Measurements from ENCODE around the gene WNT7B.

The WNT7B gene

DNA sequence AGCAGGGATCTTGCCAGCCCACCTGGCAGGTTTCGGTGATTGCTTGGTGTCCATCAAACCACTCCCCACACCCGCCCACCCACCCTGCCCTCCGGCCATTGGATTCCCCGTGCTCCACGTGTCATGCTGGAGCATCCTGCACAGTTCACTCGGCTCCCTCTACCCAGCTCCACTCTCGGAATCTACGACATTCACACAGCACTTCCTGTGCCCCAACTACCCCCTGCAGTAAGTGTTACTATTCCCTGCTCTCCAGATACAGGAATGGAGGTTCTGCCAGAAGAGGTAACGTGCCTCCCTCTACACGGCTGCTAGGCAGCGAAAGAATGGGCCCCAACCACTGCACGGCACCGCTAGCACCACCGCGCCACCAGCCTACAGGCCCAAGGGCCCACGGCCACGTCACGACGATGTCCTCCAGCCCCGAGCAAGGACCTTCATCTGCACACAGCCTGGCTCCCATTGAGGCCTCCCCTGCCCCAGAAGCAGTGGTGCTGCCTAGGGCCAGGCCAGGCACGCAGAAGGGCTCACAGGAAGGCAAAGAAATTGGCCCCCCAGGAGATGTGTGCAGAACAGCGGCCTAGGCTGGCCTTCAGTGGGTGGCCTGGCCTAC is 27.6 kb downstream of the WNT7B start:
- no peak for ATAC-seq
- TF ChIP-seq ZC3H10 (CRISPR knock-in tag; IDR thresholded peaks at IDR 0.05) (no peak), ZFP3 (CRISPR knock-in tag; IDR thresholded peaks at IDR 0.05) (no peak), CSDC2 (CRISPR knock-in tag; IDR thresholded peaks at IDR 0.05) (no peak), TOX (CRISPR knock-in tag; IDR thresholded peaks at IDR 0.05; ENCODE audit: borderline replicate concordance) (no peak), ISL1 (CRISPR knock-in tag; IDR thresholded peaks at IDR 0.05) (no peak), BACH2 (CRISPR knock-in tag; IDR thresholded peaks at IDR 0.05; ENCODE audit: borderline replicate concordance) (no peak), ZNF8 (CRISPR knock-in tag; IDR thresholded peaks at IDR 0.05) (no peak)

DNA sequence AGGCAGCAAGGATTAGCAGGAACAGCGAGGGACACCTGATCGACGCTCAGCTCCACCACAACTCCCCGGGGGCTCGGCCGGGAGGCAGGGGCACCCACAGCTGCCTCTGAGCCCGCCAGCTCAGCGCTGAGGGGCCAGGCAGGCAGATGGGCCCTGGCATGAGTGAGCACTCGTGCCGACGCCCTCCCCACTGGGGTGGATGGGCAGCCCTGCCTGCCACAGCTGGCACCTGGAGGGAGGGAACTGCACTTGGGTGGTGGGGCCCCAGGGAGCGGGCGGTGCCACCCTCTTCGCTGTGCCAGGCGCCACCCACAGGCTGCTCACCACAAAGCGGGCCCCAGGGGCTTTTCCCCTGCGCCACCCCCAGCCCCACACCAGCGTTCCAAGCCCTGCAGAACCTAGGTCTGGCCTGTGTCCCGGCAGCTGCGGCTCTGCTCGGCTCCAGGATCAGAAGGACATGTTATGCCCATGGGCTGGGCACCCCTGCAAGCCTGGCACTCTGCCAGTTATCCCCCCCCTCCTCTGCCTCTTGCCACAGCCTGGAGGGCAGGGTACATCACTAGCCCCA is 28.8 kb downstream of the WNT7B start:
- no peak for TF ChIP-seq CSDC2 (CRISPR knock-in tag; IDR thresholded peaks at IDR 0.05)
- TF ChIP-seq TCF4 (CRISPR knock-in tag; IDR thresholded peaks at IDR 0.05; ENCODE audit: borderline replicate concordance): no peak
- no peak for TF ChIP-seq ZFP3 (CRISPR knock-in tag; IDR thresholded peaks at IDR 0.05)
- TF ChIP-seq ISL1 (CRISPR knock-in tag; IDR thresholded peaks at IDR 0.05): no peak
- TF ChIP-seq SNAI2 (CRISPR knock-in tag; IDR thresholded peaks at IDR 0.05): no peak
- TF ChIP-seq ZC3H10 (CRISPR knock-in tag; IDR thresholded peaks at IDR 0.05): no peak
- TF ChIP-seq, protein P1, sequence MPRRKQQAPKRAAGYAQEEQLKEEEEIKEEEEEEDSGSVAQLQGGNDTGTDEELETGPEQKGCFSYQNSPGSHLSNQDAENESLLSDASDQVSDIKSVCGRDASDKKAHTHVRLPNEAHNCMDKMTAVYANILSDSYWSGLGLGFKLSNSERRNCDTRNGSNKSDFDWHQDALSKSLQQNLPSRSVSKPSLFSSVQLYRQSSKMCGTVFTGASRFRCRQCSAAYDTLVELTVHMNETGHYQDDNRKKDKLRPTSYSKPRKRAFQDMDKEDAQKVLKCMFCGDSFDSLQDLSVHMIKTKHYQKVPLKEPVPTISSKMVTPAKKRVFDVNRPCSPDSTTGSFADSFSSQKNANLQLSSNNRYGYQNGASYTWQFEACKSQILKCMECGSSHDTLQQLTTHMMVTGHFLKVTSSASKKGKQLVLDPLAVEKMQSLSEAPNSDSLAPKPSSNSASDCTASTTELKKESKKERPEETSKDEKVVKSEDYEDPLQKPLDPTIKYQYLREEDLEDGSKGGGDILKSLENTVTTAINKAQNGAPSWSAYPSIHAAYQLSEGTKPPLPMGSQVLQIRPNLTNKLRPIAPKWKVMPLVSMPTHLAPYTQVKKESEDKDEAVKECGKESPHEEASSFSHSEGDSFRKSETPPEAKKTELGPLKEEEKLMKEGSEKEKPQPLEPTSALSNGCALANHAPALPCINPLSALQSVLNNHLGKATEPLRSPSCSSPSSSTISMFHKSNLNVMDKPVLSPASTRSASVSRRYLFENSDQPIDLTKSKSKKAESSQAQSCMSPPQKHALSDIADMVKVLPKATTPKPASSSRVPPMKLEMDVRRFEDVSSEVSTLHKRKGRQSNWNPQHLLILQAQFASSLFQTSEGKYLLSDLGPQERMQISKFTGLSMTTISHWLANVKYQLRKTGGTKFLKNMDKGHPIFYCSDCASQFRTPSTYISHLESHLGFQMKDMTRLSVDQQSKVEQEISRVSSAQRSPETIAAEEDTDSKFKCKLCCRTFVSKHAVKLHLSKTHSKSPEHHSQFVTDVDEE (CRISPR knock-in tag; IDR thresholded peaks at IDR 0.05): no peak
- TF ChIP-seq BACH2 (CRISPR knock-in tag; IDR thresholded peaks at IDR 0.05; ENCODE audit: borderline replicate concordance): no peak
- TF ChIP-seq, protein P2, sequence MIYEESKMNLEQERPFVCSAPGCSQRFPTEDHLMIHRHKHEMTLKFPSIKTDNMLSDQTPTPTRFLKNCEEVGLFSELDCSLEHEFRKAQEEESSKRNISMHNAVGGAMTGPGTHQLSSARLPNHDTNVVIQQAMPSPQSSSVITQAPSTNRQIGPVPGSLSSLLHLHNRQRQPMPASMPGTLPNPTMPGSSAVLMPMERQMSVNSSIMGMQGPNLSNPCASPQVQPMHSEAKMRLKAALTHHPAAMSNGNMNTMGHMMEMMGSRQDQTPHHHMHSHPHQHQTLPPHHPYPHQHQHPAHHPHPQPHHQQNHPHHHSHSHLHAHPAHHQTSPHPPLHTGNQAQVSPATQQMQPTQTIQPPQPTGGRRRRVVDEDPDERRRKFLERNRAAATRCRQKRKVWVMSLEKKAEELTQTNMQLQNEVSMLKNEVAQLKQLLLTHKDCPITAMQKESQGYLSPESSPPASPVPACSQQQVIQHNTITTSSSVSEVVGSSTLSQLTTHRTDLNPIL (CRISPR knock-in tag; IDR thresholded peaks at IDR 0.05; ENCODE audit: low read depth): no peak
- TF ChIP-seq TOX (CRISPR knock-in tag; IDR thresholded peaks at IDR 0.05; ENCODE audit: borderline replicate concordance): no peak
- no peak for TF ChIP-seq ZNF565 (CRISPR knock-in tag; conservative IDR thresholded peaks at IDR 0.05; ENCODE audit: low read depth)
- no peak for TF ChIP-seq RARB (CRISPR knock-in tag; IDR thresholded peaks at IDR 0.05)
- TF ChIP-seq ARNTL (CRISPR knock-in tag; IDR thresholded peaks at IDR 0.05; ENCODE audit: borderline replicate concordance, low read depth): no peak
- TF ChIP-seq ESRRG (CRISPR knock-in tag; IDR thresholded peaks at IDR 0.05): no peak
- no peak for TF ChIP-seq GLIS3 (CRISPR knock-in tag; IDR thresholded peaks at IDR 0.05)
- TF ChIP-seq, protein P3, sequence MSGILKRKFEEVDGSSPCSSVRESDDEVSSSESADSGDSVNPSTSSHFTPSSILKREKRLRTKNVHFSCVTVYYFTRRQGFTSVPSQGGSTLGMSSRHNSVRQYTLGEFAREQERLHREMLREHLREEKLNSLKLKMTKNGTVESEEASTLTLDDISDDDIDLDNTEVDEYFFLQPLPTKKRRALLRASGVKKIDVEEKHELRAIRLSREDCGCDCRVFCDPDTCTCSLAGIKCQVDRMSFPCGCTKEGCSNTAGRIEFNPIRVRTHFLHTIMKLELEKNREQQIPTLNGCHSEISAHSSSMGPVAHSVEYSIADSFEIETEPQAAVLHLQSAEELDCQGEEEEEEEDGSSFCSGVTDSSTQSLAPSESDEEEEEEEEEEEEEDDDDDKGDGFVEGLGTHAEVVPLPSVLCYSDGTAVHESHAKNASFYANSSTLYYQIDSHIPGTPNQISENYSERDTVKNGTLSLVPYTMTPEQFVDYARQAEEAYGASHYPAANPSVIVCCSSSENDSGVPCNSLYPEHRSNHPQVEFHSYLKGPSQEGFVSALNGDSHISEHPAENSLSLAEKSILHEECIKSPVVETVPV (CRISPR knock-in tag; IDR thresholded peaks at IDR 0.05): no peak
- TF ChIP-seq ZFP30 (CRISPR knock-in tag; IDR thresholded peaks at IDR 0.05): no peak
- TF ChIP-seq, protein P4, sequence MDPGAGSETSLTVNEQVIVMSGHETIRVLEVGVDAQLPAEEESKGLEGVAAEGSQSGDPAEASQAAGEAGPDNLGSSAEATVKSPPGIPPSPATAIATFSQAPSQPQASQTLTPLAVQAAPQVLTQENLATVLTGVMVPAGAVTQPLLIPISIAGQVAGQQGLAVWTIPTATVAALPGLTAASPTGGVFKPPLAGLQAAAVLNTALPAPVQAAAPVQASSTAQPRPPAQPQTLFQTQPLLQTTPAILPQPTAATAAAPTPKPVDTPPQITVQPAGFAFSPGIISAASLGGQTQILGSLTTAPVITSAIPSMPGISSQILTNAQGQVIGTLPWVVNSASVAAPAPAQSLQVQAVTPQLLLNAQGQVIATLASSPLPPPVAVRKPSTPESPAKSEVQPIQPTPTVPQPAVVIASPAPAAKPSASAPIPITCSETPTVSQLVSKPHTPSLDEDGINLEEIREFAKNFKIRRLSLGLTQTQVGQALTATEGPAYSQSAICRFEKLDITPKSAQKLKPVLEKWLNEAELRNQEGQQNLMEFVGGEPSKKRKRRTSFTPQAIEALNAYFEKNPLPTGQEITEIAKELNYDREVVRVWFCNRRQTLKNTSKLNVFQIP (CRISPR knock-in tag; IDR thresholded peaks at IDR 0.05; ENCODE audit: borderline replicate concordance, low read depth): no peak
- peak; percentile 10; the same call in 1 of the 3 replicates for ATAC-seq

DNA sequence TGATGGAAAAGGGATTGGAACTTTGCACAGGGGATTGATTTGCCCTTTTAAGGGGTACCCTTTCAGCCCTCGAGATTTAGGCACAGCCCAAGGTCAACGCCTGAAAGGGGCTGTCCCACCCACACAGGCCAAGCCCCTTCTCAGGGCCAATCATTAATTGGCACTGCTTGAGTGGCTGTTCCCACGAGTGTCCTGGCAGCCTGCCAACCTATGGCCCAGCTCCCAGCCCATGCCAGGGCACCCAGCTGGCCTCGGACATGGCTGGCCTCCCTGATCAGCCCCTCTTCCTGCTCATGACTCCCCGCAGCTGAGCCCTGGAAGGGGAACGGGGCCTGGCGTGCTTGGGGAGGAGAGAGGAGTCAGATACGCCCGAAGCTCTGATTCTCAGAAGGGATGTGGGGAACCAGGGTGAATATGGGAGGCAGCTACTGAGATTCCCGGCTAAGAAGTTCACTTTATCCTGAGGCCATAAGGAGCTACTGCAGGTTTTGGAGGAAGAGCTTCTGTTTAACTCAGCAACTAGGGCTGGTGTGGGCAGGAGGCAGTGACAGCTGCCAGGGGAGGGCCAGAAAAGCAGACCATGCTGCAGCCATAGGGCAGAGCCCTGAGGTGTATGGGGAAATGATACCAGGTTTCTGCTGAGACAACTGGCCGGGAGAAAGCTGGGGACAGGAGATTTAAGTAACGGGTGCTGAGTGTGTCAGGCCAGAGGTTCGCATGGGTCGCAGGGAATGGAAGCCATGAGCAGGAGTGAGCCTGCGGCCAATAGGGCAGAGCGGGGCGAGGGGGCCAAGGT is 30.0 kb downstream of the WNT7B start:
- ATAC-seq: no peak

More for the DNA sequence above, 30.0 kb downstream of the WNT7B start:
- TF ChIP-seq GLIS3 (CRISPR knock-in tag; IDR thresholded peaks at IDR 0.05) (no peak), CSDC2 (CRISPR knock-in tag; IDR thresholded peaks at IDR 0.05) (no peak), ESRRG (CRISPR knock-in tag; IDR thresholded peaks at IDR 0.05) (no peak), TCF4 (CRISPR knock-in tag; IDR thresholded peaks at IDR 0.05; ENCODE audit: borderline replicate concordance) (no peak), SNAI2 (CRISPR knock-in tag; IDR thresholded peaks at IDR 0.05) (no peak), OSR1 (CRISPR knock-in tag; IDR thresholded peaks at IDR 0.05) (no peak), ZNF565 (CRISPR knock-in tag; conservative IDR thresholded peaks at IDR 0.05; ENCODE audit: low read depth) (no peak), ZFP3 (CRISPR knock-in tag; IDR thresholded peaks at IDR 0.05) (no peak), TOX (CRISPR knock-in tag; IDR thresholded peaks at IDR 0.05; ENCODE audit: borderline replicate concordance) (no peak), PPARA (CRISPR knock-in tag; IDR thresholded peaks at IDR 0.05; ENCODE audit: borderline replicate concordance) (no peak), ZC3H10 (CRISPR knock-in tag; IDR thresholded peaks at IDR 0.05) (no peak), ISL1 (CRISPR knock-in tag; IDR thresholded peaks at IDR 0.05) (no peak), ZNF8 (CRISPR knock-in tag; IDR thresholded peaks at IDR 0.05) (no peak), RARB (CRISPR knock-in tag; IDR thresholded peaks at IDR 0.05) (no peak)
- TF ChIP-seq, protein P3 (CRISPR knock-in tag; IDR thresholded peaks at IDR 0.05): no peak
- TF ChIP-seq, protein P5, sequence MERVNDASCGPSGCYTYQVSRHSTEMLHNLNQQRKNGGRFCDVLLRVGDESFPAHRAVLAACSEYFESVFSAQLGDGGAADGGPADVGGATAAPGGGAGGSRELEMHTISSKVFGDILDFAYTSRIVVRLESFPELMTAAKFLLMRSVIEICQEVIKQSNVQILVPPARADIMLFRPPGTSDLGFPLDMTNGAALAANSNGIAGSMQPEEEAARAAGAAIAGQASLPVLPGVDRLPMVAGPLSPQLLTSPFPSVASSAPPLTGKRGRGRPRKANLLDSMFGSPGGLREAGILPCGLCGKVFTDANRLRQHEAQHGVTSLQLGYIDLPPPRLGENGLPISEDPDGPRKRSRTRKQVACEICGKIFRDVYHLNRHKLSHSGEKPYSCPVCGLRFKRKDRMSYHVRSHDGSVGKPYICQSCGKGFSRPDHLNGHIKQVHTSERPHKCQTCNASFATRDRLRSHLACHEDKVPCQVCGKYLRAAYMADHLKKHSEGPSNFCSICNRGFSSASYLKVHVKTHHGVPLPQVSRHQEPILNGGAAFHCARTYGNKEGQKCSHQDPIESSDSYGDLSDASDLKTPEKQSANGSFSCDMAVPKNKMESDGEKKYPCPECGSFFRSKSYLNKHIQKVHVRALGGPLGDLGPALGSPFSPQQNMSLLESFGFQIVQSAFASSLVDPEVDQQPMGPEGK (CRISPR knock-in tag; IDR thresholded peaks at IDR 0.05; ENCODE audit: borderline replicate concordance): no peak
